AG04449 (cell line): ENCODE data around the gene AMN.

Source experiments
- CTCF ChIA-PET: fragments of 350-600 bp; formaldehyde crosslinking; extraction: SDS; loops from one replicate; lab custom pipeline; 2021; ENCODE audit warnings: antibody characterized with exemption; lab: Yijun Ruan, JAX
- POLR2A ChIA-PET: fragments of 400-600, 350-600 bp; formaldehyde crosslinking; extraction: SDS; loops from one replicate; lab custom pipeline; 2020; ENCODE audit warnings: antibody characterized with exemption, inconsistent platforms; lab: Yijun Ruan, JAX
- DNase-seq: peaks from one replicate; pipeline ENCODE4 v3.0.0-alpha.2; 2010; ENCODE audit warnings: low read depth, low spot score
- H3K4me3 ChIP-seq: 2 replicates; pipeline ENCODE4 v1.5.1; 2011; ENCODE audit warnings: low read depth, mild to moderate bottlenecking, control low read depth, low read length
- CTCF ChIP-seq: IDR thresholded peaks from one replicate; pipeline ENCODE4 v1.5.1; 2011; ENCODE audit warnings: mild to moderate bottlenecking, moderate library complexity, low read length, control low read depth, inconsistent platforms; ENCODE audit not compliant: insufficient read depth; ENCODE audit errors: missing control alignments

Gene AMN

GRCh38 chr14:102932484-102933248 lies 10.2 kb downstream of the AMN start:
- ChIA-PET CTCF (no interaction called here), POLR2A (no interaction called here)
- TF ChIP-seq CTCF = no peak

GRCh38 chr14:102933618-102934231 lies 11.3 kb downstream of the AMN start:
- DNase-seq = no peak
- TF ChIP-seq CTCF = no peak
- no peak overlapping the region for H3K4me3 ChIP-seq
- POLR2A ChIA-PET = no interaction called here
- CTCF ChIA-PET = interaction anchor here (1.7 kb wide), 1 partner anchor 161 kb away, joined by 4 read pairs; no protein-coding TSS in a partner anchor

More at GRCh38 chr14:102932484-102933248, 10.2 kb downstream of the AMN start:
- no peak overlapping the region for H3K4me3 ChIP-seq
- DNase-seq = no peak

- TF ChIP-seq CTCF = no peak
Observed at GRCh38 chr14:102935756-102936155, 13.3 kb downstream of the AMN start.

GRCh38 chr14:102937331-102938175 lies 15.1 kb downstream of the AMN start:
- DNase-seq = no peak
- ChIA-PET POLR2A (no interaction called here), CTCF (interaction anchor here (2.9 kb wide), 1 partner anchor 243 kb away, joined by 10 read pairs; no protein-coding TSS in a partner anchor)
- no peak overlapping the region for H3K4me3 ChIP-seq
- no peak for TF ChIP-seq CTCF

More at GRCh38 chr14:102935756-102936155, 13.3 kb downstream of the AMN start:
- ChIA-PET POLR2A (no interaction called here), CTCF (interaction anchor here (0.7 to 2.9 kb wide), 4 partner anchors 37 to 416 kb away, joined by 3 to 10 read pairs (median 4); no protein-coding TSS in a partner anchor)
- no peak overlapping the region for H3K4me3 ChIP-seq
- DNase-seq = no peak

GRCh38 chr14:102938191-102938590 lies 15.7 kb downstream of the AMN start:
- ChIA-PET POLR2A (no interaction called here), CTCF (no interaction called here)
- TF ChIP-seq CTCF = no peak
- no peak overlapping the region for H3K4me3 ChIP-seq
- no peak for DNase-seq
